ENCODE measurements around the gene CYP2C19.

DNA sequence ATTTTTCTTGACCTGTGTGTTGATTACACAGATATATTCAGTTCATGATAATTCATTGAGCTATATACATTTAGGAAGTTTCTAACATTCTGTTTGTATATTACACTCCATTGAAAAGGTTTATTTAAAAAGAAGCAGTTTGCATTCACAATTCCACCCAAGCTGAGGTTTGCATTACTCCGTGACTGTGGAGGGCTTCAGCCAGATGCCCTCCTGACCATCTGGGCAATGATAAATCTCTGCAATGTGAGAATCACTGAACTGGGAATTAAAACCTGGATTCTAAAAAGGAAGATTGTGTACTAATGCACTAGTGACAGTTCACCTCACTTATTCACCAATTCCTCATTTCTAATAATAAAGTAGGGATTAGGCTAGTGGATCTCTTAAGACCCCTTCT is 139.6 kb downstream of the CYP2C19 start:
- TF ChIP-seq, protein P1, sequence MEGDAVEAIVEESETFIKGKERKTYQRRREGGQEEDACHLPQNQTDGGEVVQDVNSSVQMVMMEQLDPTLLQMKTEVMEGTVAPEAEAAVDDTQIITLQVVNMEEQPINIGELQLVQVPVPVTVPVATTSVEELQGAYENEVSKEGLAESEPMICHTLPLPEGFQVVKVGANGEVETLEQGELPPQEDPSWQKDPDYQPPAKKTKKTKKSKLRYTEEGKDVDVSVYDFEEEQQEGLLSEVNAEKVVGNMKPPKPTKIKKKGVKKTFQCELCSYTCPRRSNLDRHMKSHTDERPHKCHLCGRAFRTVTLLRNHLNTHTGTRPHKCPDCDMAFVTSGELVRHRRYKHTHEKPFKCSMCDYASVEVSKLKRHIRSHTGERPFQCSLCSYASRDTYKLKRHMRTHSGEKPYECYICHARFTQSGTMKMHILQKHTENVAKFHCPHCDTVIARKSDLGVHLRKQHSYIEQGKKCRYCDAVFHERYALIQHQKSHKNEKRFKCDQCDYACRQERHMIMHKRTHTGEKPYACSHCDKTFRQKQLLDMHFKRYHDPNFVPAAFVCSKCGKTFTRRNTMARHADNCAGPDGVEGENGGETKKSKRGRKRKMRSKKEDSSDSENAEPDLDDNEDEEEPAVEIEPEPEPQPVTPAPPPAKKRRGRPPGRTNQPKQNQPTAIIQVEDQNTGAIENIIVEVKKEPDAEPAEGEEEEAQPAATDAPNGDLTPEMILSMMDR (IDR thresholded peaks at IDR 0.05; ENCODE audit: borderline replicate concordance, extremely low read depth, low read length, poor library complexity, severe bottlenecking): no peak
- TF ChIP-seq EZH2 (IDR thresholded peaks at IDR 0.05; ENCODE audit: borderline replicate concordance, low read depth, low read length, severe bottlenecking): no peak

All from DND-41 (cell line).